A673 (cell line): ENCODE data around the gene TNP1.

Experiments
- CTCF ChIP-seq: fragments of 300-800, 200-600 bp; sonication (generic); conservative IDR thresholded peaks from 2 replicates; pipeline ENCODE4 v1.5.1; 2017; ENCODE audit warnings: low read depth, mild to moderate bottlenecking, antibody characterized with exemption, low read length, moderate library complexity, mixed read lengths
- EZH2 ChIP-seq: fragments of 200-600 bp; sonication (generic); IDR thresholded peaks from 2 replicates; pipeline ENCODE4 v1.6.1; 2017; ENCODE audit warnings: borderline replicate concordance, low read depth, mild to moderate bottlenecking, mixed read lengths, antibody characterized with exemption, low read length; ENCODE audit not compliant: poor library complexity, severe bottlenecking

- TF ChIP-seq CTCF (no peak), EZH2 (no peak)
These were observed 40.5 kb upstream of the TNP1 start for GRCh38 chr2:216900406-216900805.
